HL-60 (cell line): ENCODE data around the gene KCNK15.

Experiments
- DNase-seq, 2 experiments: peaks; one replicate each; pipeline ENCODE4 v3.0.0-alpha.2; 2010 to 2020; ENCODE audit warnings: low read depth in 1 of 2, low spot score in 1 of 2
- H3K27ac ChIP-seq: fragments of 250-450 bp; sonication (Bioruptor Pico); replicated peaks from 2 replicates; pipeline ENCODE4 v1.5.1; 2020; ENCODE audit warnings: mild to moderate bottlenecking, moderate library complexity
- H3K27me3 ChIP-seq: fragments of 250-450 bp; sonication (Bioruptor Pico); 2 replicates; pipeline ENCODE4 v1.5.1; 2021; ENCODE audit warnings: mild to moderate bottlenecking, moderate library complexity; ENCODE audit not compliant: insufficient read depth, poor library complexity, severe bottlenecking
- H3K4me3 ChIP-seq: replicated peaks from 2 replicates; pipeline ENCODE4 v1.5.1; 2011; ENCODE audit warnings: mild to moderate bottlenecking, control low read depth, low read length; ENCODE audit not compliant: insufficient read depth
- GABPA ChIP-seq: IDR thresholded peaks from 2 replicates; pipeline ENCODE4 v1.6.1; 2012; ENCODE audit warnings: low read depth
- POLR2AphosphoS5 ChIP-seq: IDR thresholded peaks from 2 replicates; pipeline ENCODE4 v1.6.1; 2012; ENCODE audit warnings: low read depth
- SPI1 ChIP-seq: IDR thresholded peaks from 2 replicates; pipeline ENCODE4 v1.6.1; 2012; ENCODE audit warnings: low read depth, mild to moderate bottlenecking, borderline replicate concordance
- TF ChIP-seq, protein P1 (sequence below): IDR thresholded peaks from 2 replicates; pipeline ENCODE4 v1.6.1; 2012; ENCODE audit warnings: low read depth; ENCODE audit not compliant: insufficient replicate concordance
- TF ChIP-seq, protein P2 (sequence below): IDR thresholded peaks from one replicate; pipeline ENCODE4 v1.5.1; 2011; ENCODE audit warnings: low read length, control low read depth, inconsistent platforms; ENCODE audit not compliant: insufficient read depth

Gene KCNK15

DNA sequence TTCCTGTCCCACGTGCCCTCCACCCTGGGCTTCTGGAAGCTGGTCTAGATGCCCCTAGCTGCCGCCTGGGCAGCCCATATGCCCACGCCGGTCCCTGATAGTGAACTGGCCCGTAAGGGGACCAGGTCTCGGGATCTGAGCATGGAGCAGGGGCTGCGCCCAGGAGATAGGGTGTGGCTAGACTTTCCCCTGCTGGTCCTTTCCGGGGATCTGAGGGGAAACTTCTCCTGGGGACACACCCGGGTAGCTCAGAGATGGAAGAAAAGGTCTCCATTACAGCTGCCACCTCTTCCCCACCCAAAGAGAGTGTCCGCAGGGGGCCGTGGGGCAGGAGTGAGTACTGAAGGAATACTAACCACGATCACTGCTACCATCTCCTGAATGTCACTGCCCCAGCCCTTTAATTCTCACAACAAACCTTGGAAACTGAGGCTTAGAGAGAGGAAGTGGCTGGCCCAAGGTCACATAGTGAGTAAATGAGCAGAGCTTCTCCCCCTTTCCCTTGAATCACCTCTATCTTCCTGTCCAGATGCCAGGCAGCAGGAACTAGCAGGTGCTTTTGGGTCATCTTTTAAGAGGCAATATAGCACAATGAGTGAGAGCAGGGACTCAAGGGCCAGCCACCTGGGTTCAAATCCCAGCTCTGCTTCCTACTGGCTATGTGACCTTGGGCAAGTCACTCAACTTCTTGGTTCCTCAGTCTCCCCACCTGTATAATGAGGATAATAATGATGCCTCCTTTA is 42.3 kb upstream of the KCNK15 start:
- TF ChIP-seq, protein P1, sequence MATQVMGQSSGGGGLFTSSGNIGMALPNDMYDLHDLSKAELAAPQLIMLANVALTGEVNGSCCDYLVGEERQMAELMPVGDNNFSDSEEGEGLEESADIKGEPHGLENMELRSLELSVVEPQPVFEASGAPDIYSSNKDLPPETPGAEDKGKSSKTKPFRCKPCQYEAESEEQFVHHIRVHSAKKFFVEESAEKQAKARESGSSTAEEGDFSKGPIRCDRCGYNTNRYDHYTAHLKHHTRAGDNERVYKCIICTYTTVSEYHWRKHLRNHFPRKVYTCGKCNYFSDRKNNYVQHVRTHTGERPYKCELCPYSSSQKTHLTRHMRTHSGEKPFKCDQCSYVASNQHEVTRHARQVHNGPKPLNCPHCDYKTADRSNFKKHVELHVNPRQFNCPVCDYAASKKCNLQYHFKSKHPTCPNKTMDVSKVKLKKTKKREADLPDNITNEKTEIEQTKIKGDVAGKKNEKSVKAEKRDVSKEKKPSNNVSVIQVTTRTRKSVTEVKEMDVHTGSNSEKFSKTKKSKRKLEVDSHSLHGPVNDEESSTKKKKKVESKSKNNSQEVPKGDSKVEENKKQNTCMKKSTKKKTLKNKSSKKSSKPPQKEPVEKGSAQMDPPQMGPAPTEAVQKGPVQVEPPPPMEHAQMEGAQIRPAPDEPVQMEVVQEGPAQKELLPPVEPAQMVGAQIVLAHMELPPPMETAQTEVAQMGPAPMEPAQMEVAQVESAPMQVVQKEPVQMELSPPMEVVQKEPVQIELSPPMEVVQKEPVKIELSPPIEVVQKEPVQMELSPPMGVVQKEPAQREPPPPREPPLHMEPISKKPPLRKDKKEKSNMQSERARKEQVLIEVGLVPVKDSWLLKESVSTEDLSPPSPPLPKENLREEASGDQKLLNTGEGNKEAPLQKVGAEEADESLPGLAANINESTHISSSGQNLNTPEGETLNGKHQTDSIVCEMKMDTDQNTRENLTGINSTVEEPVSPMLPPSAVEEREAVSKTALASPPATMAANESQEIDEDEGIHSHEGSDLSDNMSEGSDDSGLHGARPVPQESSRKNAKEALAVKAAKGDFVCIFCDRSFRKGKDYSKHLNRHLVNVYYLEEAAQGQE, result no peak
- TF ChIP-seq, protein P2, sequence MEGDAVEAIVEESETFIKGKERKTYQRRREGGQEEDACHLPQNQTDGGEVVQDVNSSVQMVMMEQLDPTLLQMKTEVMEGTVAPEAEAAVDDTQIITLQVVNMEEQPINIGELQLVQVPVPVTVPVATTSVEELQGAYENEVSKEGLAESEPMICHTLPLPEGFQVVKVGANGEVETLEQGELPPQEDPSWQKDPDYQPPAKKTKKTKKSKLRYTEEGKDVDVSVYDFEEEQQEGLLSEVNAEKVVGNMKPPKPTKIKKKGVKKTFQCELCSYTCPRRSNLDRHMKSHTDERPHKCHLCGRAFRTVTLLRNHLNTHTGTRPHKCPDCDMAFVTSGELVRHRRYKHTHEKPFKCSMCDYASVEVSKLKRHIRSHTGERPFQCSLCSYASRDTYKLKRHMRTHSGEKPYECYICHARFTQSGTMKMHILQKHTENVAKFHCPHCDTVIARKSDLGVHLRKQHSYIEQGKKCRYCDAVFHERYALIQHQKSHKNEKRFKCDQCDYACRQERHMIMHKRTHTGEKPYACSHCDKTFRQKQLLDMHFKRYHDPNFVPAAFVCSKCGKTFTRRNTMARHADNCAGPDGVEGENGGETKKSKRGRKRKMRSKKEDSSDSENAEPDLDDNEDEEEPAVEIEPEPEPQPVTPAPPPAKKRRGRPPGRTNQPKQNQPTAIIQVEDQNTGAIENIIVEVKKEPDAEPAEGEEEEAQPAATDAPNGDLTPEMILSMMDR, result no peak
- TF ChIP-seq SPI1, result no peak
- TF ChIP-seq GABPA, result no peak
- no peak for TF ChIP-seq POLR2AphosphoS5
- Histone ChIP-seq H3K27ac (no peak overlapping the region), H3K27me3 (no peaks in the 10 kb centered on the region), H3K4me3 (no peak overlapping the region)
- DNase-seq, result no peak

DNA sequence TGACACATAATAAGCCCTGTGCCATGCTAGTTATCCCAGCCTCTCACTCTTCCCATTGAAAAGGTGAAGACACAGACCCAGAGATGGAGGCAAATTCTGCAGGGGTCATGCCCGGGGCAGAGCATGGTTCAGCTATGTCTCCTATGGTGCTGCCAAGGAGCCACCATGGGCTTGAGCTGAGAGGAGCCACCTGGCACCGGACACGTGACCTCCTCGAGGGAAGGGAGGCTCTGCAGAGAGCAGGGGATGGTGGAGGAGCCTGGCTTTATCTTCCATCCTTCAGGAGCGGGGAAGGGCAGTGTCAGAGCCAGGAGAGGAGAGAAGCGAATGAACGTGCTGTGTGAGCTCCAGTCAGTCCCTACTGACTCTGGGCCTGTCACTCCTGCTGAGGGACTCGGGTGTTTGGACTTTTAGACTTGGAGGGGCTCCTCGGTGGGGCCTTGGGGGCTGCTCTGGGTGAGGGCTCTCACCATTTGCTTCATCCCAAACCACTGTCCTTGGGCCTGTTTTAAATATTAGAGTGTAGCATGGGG is 41.6 kb upstream of the KCNK15 start:
- Histone ChIP-seq H3K4me3 (no peak overlapping the region), H3K27me3 (no peaks in the 10 kb centered on the region), H3K27ac (no peak overlapping the region)
- TF ChIP-seq GABPA, result no peak
- TF ChIP-seq, protein P1, result no peak
- TF ChIP-seq SPI1, result no peak
- no peak for TF ChIP-seq POLR2AphosphoS5
- TF ChIP-seq, protein P2, result no peak
- no peak for DNase-seq

DNA sequence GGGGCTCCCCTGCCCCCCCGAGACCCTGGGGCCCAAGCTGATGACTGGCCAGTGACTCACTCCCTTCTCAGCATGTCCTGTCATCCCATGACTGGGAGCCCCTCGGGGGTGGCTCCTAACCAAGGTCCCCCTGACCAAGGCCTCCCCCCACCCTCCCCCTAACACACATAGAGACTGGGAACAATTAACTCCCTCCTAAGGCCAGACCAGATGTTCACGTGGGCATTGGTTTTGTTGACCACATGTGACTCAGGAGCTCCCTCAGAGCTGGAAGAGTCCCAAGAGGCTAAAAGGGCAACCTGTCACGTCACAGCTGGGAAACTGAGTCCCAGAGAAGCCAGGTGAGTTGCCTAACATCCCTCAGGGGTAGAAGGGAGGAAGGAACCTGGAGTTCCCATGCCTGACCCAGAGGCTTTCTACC is 41.1 kb upstream of the KCNK15 start:
- DNase-seq, result no peak
- no peaks in the 10 kb centered on the region for H3K27me3 ChIP-seq
- no peak overlapping the region for H3K27ac ChIP-seq
- no peak for TF ChIP-seq SPI1
- no peak overlapping the region for H3K4me3 ChIP-seq

DNA sequence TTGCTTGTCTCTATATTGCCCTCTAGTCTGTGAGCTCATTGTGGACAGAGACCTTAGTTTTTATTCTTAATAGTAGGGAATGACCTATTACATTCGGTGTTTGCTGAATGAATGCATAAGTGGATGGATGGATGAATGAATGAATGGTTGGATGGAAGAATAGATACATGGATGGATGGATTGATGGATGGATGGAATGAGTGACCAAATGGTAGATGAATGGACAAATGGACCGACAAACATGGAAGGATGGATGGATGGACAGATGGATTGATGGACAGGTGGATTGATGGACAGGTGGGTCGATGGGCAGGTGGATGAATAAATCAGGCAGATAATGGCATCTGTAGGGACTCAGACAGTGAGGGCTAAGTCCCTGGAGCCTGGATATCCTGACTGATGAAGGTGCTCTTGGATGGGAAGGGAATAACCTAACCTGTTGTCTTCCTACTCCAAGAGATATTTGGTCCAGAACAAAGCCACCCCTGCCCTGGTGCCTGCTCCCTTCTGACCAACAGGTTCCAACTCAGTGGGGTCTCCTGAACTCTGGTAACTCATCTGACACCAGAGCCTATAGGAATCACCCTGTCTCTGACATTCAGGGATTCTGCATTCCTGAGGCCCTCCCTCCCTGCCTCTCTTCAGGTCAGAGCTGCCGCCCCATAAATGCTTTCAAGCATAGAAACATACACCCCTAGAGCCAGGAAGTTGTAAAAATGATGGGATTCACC is 40.1 kb upstream of the KCNK15 start:
- no peak overlapping the region for H3K4me3 ChIP-seq
- DNase-seq, result no peak
- no peaks in the 10 kb centered on the region for H3K27me3 ChIP-seq
- H3K27ac ChIP-seq, result no peak overlapping the region
- no peak for TF ChIP-seq GABPA
- TF ChIP-seq, protein P1, result no peak
- no peak for TF ChIP-seq SPI1
- TF ChIP-seq, protein P2, result no peak
- TF ChIP-seq POLR2AphosphoS5, result no peak
